Common myeloid progenitor, CD34-positive (primary cell): Measurements from ENCODE around the gene PMS2.
A peak's percentile ranks its signal among the peaks of the same experiment; 100 is the strongest.

Experiments
- CTCF ChIA-PET: fragments of 350-600 bp; sonication (Branson Sonifier 250); formaldehyde crosslinking; loops from one replicate; lab custom pipeline; 2021; ENCODE audit warnings: antibody characterized with exemption; lab: Charles Lee
- POLR2A ChIA-PET: fragments of 350-600 bp; sonication (Branson Sonifier 250); formaldehyde crosslinking; loops from one replicate; lab custom pipeline; 2021; ENCODE audit warnings: antibody characterized with exemption; lab: Charles Lee
- DNase-seq, 3 donors: peaks; one replicate each; pipeline versions ENCODE4 v3.0.0 to v3.0.0-alpha.2; 2013
- H3K27ac ChIP-seq, 2 experiments: 1 replicate in 1 of 2; 2 replicates in 1 of 2; pipeline ENCODE4 v1.7.0; 2013; ENCODE audit warnings: inconsistent platforms in 2 of 2, low read length in 2 of 2, mild to moderate bottlenecking in 2 of 2, low read depth in 1 of 2, moderate library complexity in 1 of 2; ENCODE audit not compliant: severe bottlenecking in 2 of 2, insufficient read depth in 1 of 2, poor library complexity in 1 of 2
- H3K27me3 ChIP-seq, 5 experiments: replicated peaks in 2 of 5; 1 replicate in 3 of 5; 2 replicates in 2 of 5; pipeline versions ENCODE4 v1.6.1 to v1.7.0; 2013; ENCODE audit warnings: low read length in 4 of 5, mild to moderate bottlenecking in 2 of 5, moderate library complexity in 2 of 5, inconsistent platforms in 1 of 5; ENCODE audit not compliant: insufficient read depth in 5 of 5, control insufficient read depth in 4 of 5
- H3K36me3 ChIP-seq, 4 experiments: 1 replicate in 2 of 4; 2 replicates in 2 of 4; pipeline versions ENCODE4 v1.6.1 to v1.7.0; 2013; ENCODE audit warnings: low read length in 3 of 4, control low read depth in 1 of 4, mild to moderate bottlenecking in 1 of 4; ENCODE audit not compliant: control insufficient read depth in 4 of 4, insufficient read depth in 4 of 4
- H3K4me1 ChIP-seq, 4 experiments: 1 replicate in 3 of 4; 2 replicates in 1 of 4; pipeline versions ENCODE4 v1.6.1 to v1.7.1; 2013; ENCODE audit warnings: low read length in 3 of 4, mild to moderate bottlenecking in 3 of 4, control low read depth in 1 of 4, inconsistent platforms in 1 of 4, moderate library complexity in 1 of 4; ENCODE audit not compliant: control insufficient read depth in 4 of 4, insufficient read depth in 4 of 4; ENCODE audit errors: control extremely low read depth in 1 of 4
- H3K4me3 ChIP-seq, 7 experiments: 1 replicate in 4 of 7; 2 replicates in 3 of 7; pipeline versions ENCODE4 v1.5.1 to v1.7.0; 2013; ENCODE audit warnings: mild to moderate bottlenecking in 7 of 7, low read length in 6 of 7, moderate library complexity in 6 of 7, inconsistent platforms in 2 of 7, low read depth in 2 of 7, control low read depth in 1 of 7; ENCODE audit not compliant: insufficient read depth in 4 of 7, control insufficient read depth in 1 of 7; ENCODE audit errors: extremely low read depth in 1 of 7
- H3K9me3 ChIP-seq, 5 experiments: 1 replicate in 4 of 5; 2 replicates in 1 of 5; pipeline versions ENCODE4 v1.6.1 to v1.7.1; 2013; ENCODE audit warnings: low read length in 4 of 5, mild to moderate bottlenecking in 2 of 5, inconsistent platforms in 1 of 5, low read depth in 1 of 5, moderate library complexity in 1 of 5; ENCODE audit not compliant: control insufficient read depth in 4 of 5, insufficient read depth in 2 of 5; ENCODE audit errors: control extremely low read depth in 1 of 5
- WGBS: methylation state at CpG from one replicate; pipeline ENCODE4 v1.1.5; 2013; ENCODE audit not compliant: insufficient coverage; 5-methylcytosine and 5-hydroxymethylcytosine counted together

Gene PMS2

DNA sequence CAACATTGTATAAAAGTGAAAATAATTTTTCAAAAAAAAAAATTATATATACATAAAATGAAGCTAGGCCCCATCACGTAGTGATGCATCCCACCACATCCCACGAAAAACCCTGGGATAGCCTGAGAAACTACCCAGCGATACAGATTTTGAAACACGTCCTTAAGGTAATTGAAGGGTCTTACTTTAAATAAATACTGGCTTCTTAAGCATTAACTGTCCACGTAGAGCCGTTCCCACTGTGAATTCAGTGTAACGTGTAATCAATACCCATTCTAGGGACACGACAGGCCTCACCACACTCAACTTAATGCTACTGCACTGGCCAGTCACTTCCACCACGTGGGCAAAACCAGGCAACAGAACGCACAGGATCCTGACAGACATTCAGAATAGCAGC lies 26.3 kb upstream of the PMS2 start:
- Histone ChIP-seq H3K27me3 (no peaks in the 10 kb centered on the region), H3K27ac (no peak overlapping the region), H3K4me1 (no peaks in the 10 kb centered on the region), H3K36me3 (peaks cover 13 to 80% (median 57%) of the 10 kb centered on the region in 4 experiments), H3K4me3 (no peak overlapping the region), H3K9me3 (no peaks in the 10 kb centered on the region)
- 98% methylated on average over 9 of the region's 10 CpGs for WGBS
- ChIA-PET POLR2A (no interaction called here), CTCF (interaction anchor here (1.6 kb wide), 1 partner anchor 8 kb away, joined by 7 read pairs; no protein-coding TSS in a partner anchor)
- DNase-seq: no peak

DNA sequence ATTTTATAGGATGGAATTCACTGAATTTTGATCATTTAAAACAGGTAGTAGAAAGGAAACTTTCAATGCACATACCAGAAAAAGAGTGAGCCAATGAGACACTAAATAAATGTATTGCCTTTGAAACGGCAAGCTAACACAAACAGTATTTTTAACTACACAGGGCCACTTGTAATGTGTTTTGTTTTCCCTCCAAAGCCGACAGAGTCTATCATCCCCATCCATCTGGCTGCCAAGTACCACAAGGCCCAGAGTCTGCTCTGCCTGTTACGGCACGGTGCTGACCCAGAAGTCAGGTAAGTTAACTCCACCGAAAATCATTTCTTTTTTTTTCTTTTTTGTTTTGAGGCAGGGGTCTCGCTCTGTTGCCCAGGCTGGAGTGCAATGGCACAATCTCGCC lies 23.8 kb upstream of the PMS2 start:
- H3K9me3 ChIP-seq: no peaks in the 10 kb centered on the region
- H3K36me3 ChIP-seq: peaks cover 18 to 80% (median 56%) of the 10 kb centered on the region in 4 experiments
- no peaks in the 10 kb centered on the region for H3K27me3 ChIP-seq
- H3K4me1 ChIP-seq: no peaks in the 10 kb centered on the region
- no peak for DNase-seq
- ChIA-PET POLR2A (no interaction called here), CTCF (interaction anchor here (0.6 to 1.1 kb wide), 6 partner anchors 9 to 133 kb away, joined by 3 to 4 read pairs (median 3); no protein-coding TSS in a partner anchor)
- WGBS: 77% methylated on average over 7 of the region's 7 CpGs
- peak overlapping the region in 1 of 2 experiments; percentile 17 for H3K27ac ChIP-seq
- H3K4me3 ChIP-seq: peak overlapping the region in 1 of 7 experiments; percentile 8

- CTCF ChIA-PET: interaction anchor here (0.8 to 1.1 kb wide), 5 partner anchors 8 to 39 kb away, joined by 3 to 4 read pairs (median 3); no protein-coding TSS in a partner anchor
Measured at GRCh38 chr7:6032167-6032566, 23.3 kb upstream of the PMS2 start.

GRCh38 chr7:6031567-6031966 lies 22.7 kb upstream of the PMS2 start:
- no peaks in the 10 kb centered on the region for H3K9me3 ChIP-seq
- H3K27ac ChIP-seq: no peak overlapping the region
- peaks cover 16 to 80% (median 51%) of the 10 kb centered on the region in 4 experiments for H3K36me3 ChIP-seq
- ChIA-PET POLR2A (interaction anchor here (0.5 kb wide), 1 partner anchor 23 kb away, joined by 3 read pairs; no protein-coding TSS in a partner anchor), CTCF (no interaction called here)
- H3K27me3 ChIP-seq: no peaks in the 10 kb centered on the region
- peaks cover 6 to 9% (median 8%) of the 10 kb centered on the region in 4 experiments for H3K4me1 ChIP-seq
- 100% methylated on average over 2 of the region's 3 CpGs for WGBS
- DNase-seq: no peak
- no peak overlapping the region for H3K4me3 ChIP-seq

More at GRCh38 chr7:6032167-6032566, 23.3 kb upstream of the PMS2 start:
- Histone ChIP-seq H3K27ac (peak overlapping the region in 1 of 2 experiments; percentile 17), H3K4me1 (peaks cover 0 to 3% (median 2%) of the 10 kb centered on the region in 4 experiments), H3K9me3 (no peaks in the 10 kb centered on the region), H3K27me3 (no peaks in the 10 kb centered on the region), H3K4me3 (peak overlapping the region in 1 of 7 experiments; percentile 2), H3K36me3 (peaks cover 16 to 80% (median 54%) of the 10 kb centered on the region in 4 experiments)
- POLR2A ChIA-PET: interaction anchor here (0.5 kb wide), 1 partner anchor 23 kb away, joined by 3 read pairs; no protein-coding TSS in a partner anchor
- WGBS: no CpG with 5 or more reads among the region's 5 CpGs
- peak; percentile 54 to 88 (median 72) for DNase-seq

DNA sequence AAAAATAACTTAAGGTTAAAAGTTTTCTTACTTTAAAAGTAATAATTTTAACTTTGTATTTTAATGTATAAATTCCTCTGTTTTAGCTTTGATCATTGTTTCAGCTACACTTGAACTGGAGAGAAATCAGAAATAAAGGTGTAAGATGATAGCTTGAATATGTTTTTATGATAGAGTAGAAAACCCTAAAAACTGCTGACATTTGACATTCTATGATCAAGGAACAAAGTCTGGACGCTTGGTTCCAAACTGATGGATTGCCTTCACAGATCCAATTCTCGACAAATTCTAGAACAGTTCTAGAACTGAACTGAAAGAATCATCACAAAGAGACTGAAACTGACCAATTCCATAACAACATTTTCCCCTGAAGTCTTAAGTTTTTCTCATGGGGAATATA lies 22.1 kb upstream of the PMS2 start, which contains the start of gene ANKRD61:
Gene ANKRD61 (plus strand): TSS at position 389 of the 400 bp plus-strand sequence. CDS start 0 bp downstream, at position 389.
- DNase-seq: no peak
- Histone ChIP-seq H3K9me3 (no peaks in the 10 kb centered on the region), H3K27me3 (no peaks in the 10 kb centered on the region), H3K4me1 (peaks cover 7 to 15% (median 13%) of the 10 kb centered on the region in 4 experiments), H3K4me3 (peak within 1 kb of the TSS in 1 of 7 experiments; percentile 2), H3K36me3 (peaks cover 13 to 80% (median 50%) of the 10 kb centered on the region in 4 experiments), H3K27ac (peak within 1 kb of the TSS in 1 of 2 experiments; percentile 17)
- CTCF ChIA-PET: interaction anchor here (0.6 to 1.1 kb wide), 2 partner anchors 33 to 191 kb away, joined by 4 read pairs; no protein-coding TSS in a partner anchor
- POLR2A ChIA-PET: no interaction called here
- 100% methylated on average over 2 of the region's 2 CpGs for WGBS

- Histone ChIP-seq H3K36me3 (peaks cover 9 to 79% (median 42%) of the 10 kb centered on the region in 4 experiments), H3K27ac (no peak overlapping the region), H3K9me3 (no peaks in the 10 kb centered on the region), H3K4me3 (no peak overlapping the region), H3K4me1 (peaks cover 7 to 28% (median 19%) of the 10 kb centered on the region in 4 experiments), H3K27me3 (no peaks in the 10 kb centered on the region)
- POLR2A ChIA-PET: no interaction called here
- DNase-seq: no peak
- CTCF ChIA-PET: no interaction called here
- 100% methylated on average over 1 of the region's 5 CpGs for WGBS
Measured at GRCh38 chr7:6028563-6028962, 19.7 kb upstream of the PMS2 start.

DNA sequence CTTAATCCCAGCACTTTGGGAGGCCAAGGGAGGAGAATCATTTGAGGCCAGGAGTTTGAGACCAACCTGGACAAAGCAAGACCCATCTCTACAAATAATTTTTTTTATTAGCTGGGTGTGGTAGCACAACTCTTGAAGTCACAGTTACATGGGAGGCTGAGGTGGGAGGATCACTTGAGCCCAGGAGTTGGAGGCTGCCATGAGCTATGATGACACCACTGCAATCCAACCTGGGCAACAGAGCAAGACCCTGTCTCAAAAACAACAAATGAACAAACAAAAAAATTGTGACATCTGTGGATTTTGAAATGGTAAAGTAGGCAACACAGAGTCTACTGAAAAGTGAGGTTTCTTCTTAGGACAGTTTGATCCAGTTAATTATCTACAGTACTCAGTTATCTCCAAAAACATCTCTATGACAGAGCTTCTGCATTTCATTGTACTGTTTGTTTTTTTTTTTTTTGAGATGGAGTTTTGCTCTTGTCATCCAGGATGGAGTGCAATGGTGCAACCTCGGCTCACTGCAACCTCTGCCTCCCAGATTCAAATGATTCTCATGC lies 19.0 kb upstream of the PMS2 start:
- no peak for DNase-seq
- Histone ChIP-seq H3K4me3 (no peak overlapping the region), H3K9me3 (no peaks in the 10 kb centered on the region), H3K36me3 (peaks cover 11 to 81% (median 46%) of the 10 kb centered on the region in 4 experiments), H3K27ac (peak overlapping the region in 1 of 2 experiments; percentile 81), H3K4me1 (peaks cover 7 to 28% (median 19%) of the 10 kb centered on the region in 4 experiments), H3K27me3 (no peaks in the 10 kb centered on the region)
- ChIA-PET POLR2A (no interaction called here), CTCF (interaction anchor here (1.8 to 3.3 kb wide), 3 partner anchors 7 to 112 kb away, joined by 5 to 18 read pairs (median 7); no protein-coding TSS in a partner anchor)
- 100% methylated on average over 1 of the region's 1 CpG for WGBS
